HG02973 (cell line): ENCODE results near the gene ANAPC1.
A peak's percentile ranks its signal among the peaks of the same experiment; 100 is the strongest.
"Not testable (repeated sequence)": the region's sequence is repeated elsewhere in the genome, so short reads cannot be mapped to it uniquely, and the experiment has no call there.

Experiments used
- ATAC-seq: cut with Tn5 transposase; IDR thresholded peaks from one replicate; pipeline ENCODE4 v1.9.1; 2021; ENCODE audit warnings: moderate library complexity; ENCODE audit not compliant: unreplicated experiment

Gene ANAPC1

GRCh38 chr2:111747410-111748115, 136.4 kb downstream of the ANAPC1 start:
- peak; percentile 93 for ATAC-seq

GRCh38 chr2:111744751-111745150, 139.2 kb downstream of the ANAPC1 start:
- not testable (repeated sequence) for ATAC-seq

- ATAC-seq = not testable (repeated sequence)
Measured at GRCh38 chr2:111741517-111741916, 142.5 kb downstream of the ANAPC1 start.

DNA sequence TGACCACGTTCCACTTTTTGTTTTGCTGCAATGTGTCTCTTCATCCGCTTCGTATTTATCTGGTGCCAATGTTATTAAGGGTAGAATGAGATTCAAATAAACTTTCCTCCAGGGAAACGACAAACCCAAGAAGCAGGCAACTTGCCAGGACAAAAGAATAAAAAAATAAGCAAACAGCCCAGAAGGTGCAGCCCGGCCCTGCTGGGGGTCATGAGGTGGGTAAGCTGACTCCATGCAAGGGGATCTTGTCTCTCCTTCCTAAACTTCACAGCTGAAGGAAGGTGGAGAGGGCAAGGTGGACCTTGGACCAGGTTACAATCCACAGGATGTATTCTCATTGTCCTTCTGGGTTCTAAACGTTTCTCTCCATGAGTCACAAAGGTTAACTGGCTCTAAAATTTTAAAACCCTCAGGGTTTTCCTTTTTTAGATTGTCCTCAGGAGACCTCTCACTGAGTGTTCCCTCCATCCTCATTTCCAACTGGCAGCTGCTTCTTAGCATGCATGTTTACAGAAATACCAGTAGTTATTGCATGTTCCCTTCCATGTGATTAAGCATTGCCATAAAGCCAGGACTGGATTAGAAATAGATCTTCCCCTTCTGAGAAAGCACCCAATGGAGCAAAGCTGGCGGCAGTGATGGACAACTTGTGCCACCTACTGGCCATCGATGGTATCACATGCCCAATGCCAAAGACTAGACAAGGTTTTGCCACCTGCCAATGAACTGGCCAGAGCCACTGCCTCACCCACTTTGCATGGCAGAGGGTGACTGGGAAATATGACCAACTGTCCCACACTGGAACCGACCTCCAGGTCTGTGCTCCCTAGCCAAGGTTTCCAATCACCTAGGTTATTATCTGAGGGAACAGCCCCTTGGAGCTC, 147.9 kb downstream of the ANAPC1 start:
- ATAC-seq = not testable (repeated sequence)

GRCh38 chr2:111735420-111735819, 148.6 kb downstream of the ANAPC1 start:
- not testable (repeated sequence) for ATAC-seq

GRCh38 chr2:111729812-111730458, 154.1 kb downstream of the ANAPC1 start:
- not testable (repeated sequence) for ATAC-seq

GRCh38 chr2:111727611-111728110, 156.3 kb downstream of the ANAPC1 start:
- not testable (repeated sequence) for ATAC-seq

GRCh38 chr2:111725742-111726141, 158.3 kb downstream of the ANAPC1 start:
- not testable (repeated sequence) for ATAC-seq

- ATAC-seq = not testable (repeated sequence)
Measured at GRCh38 chr2:111719610-111720009, 164.4 kb downstream of the ANAPC1 start.
